ENCODE results near the gene VAX1. TPM values are rescaled to one million over a fixed set of nuclear protein-coding genes. Genes with fewer than 3 reads are reported as not detected.
A peak's percentile ranks its signal among the peaks of the same experiment; 100 is the strongest.

Gene VAX1
- total RNA-seq, 4 donors from 2014 or later: not detected

DNA sequence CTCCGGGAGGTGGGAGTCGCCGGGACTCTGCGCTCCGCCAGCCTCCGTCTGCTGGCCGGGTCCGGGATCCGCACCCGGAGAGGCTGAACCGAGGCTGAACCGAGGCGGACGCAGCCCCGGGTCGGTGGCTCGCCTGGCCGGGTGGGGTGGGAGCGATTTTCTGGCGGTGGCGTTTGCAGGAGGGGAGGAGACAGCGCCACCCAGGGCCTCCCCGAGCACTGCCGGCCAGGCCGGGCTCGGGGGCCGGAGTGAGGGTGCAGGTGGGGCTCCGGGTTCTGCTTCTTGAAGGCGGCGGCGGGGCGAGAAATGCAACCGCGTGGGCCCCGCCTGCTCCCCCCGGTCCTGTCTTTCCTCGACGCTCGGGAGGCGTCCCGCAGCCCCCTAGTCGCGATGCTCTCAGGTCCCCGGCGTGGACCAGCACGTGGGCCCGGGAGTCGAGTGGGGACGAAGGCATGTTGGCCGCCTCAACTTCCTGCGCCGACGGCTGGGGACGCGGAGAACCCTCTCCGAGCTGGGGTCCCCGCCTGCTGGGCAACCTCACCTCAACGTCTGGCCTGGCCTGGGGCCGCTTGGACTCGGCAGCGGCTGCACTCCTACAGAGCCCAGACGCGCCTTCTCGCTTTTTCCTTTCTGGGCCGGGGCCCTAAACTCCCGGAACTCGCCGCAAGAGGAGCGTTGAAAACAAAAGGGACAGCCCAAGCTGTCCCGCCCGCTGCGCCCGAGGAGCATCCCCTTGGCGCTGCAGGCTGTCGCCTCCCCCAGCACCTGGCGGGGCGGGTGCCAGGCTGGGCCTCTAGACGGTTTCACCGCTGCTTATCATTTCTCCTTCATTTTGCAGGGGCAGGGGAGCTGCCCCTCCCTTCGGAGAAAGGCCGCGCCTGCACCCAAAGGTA lies 25.2 kb upstream of the VAX1 start:
- Histone ChIP-seq H3K27ac (no peak overlapping the region), H3K27me3 (peaks cover 84% of the 10 kb centered on the region), H3K4me1 (peaks cover 23 to 35% of the 10 kb centered on the region in 2 donors), H3K4me3 (replicated peaks in 1 of 3) (no peak overlapping the region), H3K9me3 (no peaks in the 10 kb centered on the region), H3K36me3 (no peaks in the 10 kb centered on the region)
- TF ChIP-seq POLR2A (IDR thresholded peaks at IDR 0.05) (no peak), CTCF (IDR thresholded peaks at IDR 0.05) (no peak)
- intact Hi-C loops (cut with DNase I): no loop called here
- WGBS, 2 donors: 3 to 4% methylated on average over 17 to 29 of the region's 82 CpGs
- peak in 1 of 2 donors; percentile 3 for DNase-seq

DNA sequence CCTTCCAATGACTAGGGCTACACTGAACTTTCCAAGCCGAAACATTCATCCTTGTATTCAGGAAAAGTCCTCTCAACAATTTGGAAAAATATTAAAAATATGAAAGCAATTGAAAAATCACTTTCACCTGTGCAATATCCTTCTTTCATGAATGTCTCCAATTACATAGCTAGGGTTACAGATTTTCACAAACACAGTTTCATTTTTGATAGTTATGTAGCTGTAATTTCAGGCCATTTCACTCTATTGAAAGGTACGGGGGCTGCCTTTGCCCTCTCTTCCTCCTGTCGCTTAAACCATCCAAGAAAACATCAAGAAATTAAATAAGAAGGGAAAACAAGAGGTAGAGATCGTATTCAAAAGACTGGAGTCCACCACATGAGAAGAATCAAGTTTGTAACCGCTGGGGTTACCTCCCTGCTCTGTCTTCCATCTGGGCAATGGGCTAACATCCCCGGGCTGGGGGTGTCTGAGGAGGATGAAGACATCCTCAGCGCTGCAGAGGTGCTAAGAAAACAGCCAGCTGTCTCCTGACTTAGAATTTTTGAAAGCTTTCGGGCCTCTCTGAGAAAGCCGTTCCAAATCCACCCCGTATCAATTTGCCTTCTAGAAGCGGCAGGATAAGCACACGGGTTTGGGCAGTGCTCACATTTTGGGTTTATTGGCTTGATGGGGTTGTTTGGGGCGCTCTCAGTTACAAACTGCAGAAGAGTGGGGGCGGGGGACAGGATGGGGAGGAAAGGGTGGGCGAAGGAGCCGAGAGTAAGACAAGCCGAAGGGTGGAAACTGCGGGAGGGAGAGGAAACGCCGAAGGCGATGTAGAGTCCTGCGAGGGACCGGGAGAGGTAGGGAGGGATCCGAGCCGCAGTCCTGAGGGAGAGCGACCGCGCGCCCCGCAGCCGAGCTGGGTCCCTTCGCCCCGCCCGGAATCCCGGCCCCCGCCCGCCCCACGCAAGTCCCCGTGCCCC lies 24.3 kb upstream of the VAX1 start:
- peaks cover 83% of the 10 kb centered on the region for H3K27me3 ChIP-seq
- H3K36me3 ChIP-seq: no peaks in the 10 kb centered on the region
- no peak for DNase-seq
- no peaks in the 10 kb centered on the region for H3K9me3 ChIP-seq
- H3K4me1 ChIP-seq: peaks cover 23 to 26% of the 10 kb centered on the region in 2 donors
- TF ChIP-seq CTCF (IDR thresholded peaks at IDR 0.05): no peak
- TF ChIP-seq POLR2A (IDR thresholded peaks at IDR 0.05): no peak
- H3K4me3 ChIP-seq (replicated peaks in 1 of 3): no peak overlapping the region
- H3K27ac ChIP-seq: no peak overlapping the region
- intact Hi-C loops (cut with DNase I): no loop called here
- WGBS, 2 donors: 6 to 7% methylated on average over 26 to 35 of the region's 39 CpGs

DNA sequence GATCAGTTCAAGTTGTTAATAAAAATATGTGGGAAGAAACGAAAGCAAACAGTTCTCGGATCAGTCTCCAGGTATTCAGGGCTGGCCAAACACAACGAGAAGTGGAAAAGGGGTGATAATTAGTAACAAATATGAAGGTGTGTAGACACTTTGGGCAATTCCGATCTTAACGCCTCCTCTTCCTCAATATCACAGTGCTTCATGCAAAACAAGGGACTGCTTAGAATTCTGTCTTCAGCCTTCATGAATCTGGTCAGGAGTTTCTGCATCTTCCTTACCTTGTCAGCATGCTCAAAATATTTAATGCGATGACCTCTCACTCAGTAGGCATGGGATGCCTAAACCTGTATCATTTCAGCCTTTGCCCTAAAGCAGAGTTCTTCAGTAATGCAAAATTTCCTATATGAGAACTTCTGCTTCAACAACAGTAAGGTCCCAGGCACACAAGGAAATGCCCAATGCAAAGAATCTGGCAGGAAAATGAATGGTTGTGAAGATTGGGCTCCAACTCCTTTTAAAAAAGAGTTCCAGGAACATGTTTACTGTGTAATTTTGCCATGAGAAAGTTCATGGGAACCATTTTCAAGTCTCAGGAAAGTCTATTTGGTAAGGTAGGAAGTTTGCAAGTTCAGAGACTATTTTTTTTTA lies 23.4 kb upstream of the VAX1 start:
- Histone ChIP-seq H3K36me3 (no peaks in the 10 kb centered on the region), H3K4me1 (peaks cover 23 to 26% of the 10 kb centered on the region in 2 donors), H3K9me3 (no peaks in the 10 kb centered on the region), H3K27ac (no peak overlapping the region), H3K4me3 (replicated peaks in 1 of 3) (no peak overlapping the region), H3K27me3 (peaks cover 80% of the 10 kb centered on the region)
- TF ChIP-seq CTCF (IDR thresholded peaks at IDR 0.05) (no peak), POLR2A (IDR thresholded peaks at IDR 0.05) (no peak)
- no peak for DNase-seq
- WGBS, 2 donors: 4 to 10% methylated on average over 6 of the region's 6 CpGs
- intact Hi-C loops (cut with DNase I): no loop called here

DNA sequence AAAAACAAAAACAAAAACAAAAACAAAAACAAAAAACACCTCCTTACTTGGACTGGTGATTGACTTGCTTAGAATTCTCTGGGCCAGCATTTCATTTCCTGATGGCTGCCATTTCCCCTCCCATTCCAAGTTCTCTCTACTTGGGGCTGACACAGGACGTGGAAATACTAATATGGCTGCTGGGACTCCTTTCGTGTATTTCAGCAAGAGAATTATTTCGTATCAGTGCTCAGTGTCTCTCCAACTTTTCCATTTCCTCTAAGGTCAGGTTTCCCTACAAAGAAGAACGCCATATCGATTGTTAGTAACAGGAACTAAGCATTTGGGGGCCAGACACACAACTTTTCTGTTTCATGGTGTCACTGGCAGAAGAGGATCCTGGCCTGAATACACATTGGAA lies 22.5 kb upstream of the VAX1 start:
- Histone ChIP-seq H3K4me3 (replicated peaks in 1 of 3) (no peak overlapping the region), H3K4me1 (peaks cover 23 to 24% of the 10 kb centered on the region in 2 donors), H3K27me3 (peaks cover 74% of the 10 kb centered on the region), H3K9me3 (no peaks in the 10 kb centered on the region), H3K36me3 (no peaks in the 10 kb centered on the region), H3K27ac (no peak overlapping the region)
- DNase-seq: no peak
- 8 to 14% methylated on average over 5 of the region's 5 CpGs for WGBS, 2 donors
- intact Hi-C loops (cut with DNase I): no loop called here
- TF ChIP-seq CTCF (IDR thresholded peaks at IDR 0.05) (no peak), POLR2A (IDR thresholded peaks at IDR 0.05) (no peak)

All from thyroid gland (tissue), 4 donors.